ENCODE measurements around the gene PTTG2.

DNA sequence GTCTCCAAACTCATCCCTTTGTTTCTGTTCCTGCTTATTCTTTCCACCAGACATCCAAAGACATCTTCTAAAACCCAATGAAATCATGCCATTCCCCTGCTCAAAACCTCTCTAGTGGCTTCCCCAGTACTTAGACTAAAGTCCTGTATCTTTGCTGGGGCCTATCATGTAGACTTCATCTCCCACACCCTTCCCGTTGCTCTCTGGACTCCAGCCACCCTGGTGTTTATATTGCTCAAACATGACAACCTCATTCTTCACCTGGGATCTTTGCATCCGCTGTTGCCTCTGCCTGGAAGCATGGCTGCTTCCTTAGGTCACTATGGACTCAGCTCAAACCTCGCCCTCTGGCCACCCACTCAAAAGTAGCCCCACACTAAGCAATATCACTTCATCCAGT, 45.7 kb upstream of the PTTG2 start:
- TF ChIP-seq POLR2A (IDR thresholded peaks at IDR 0.05; ENCODE audit: low read depth) (no peak), CTCF (IDR thresholded peaks at IDR 0.05) (no peak), EP300 (IDR thresholded peaks at IDR 0.05) (no peak)
